NCI-H82 treated with DMSO at 0.1 percent for 48 hours (cell line): ENCODE results near the gene PPIA.
"Not testable (repeated sequence)": the region's sequence is repeated elsewhere in the genome, so short reads cannot be mapped to it uniquely, and the experiment has no call there.

Source experiments
- DNase-seq: peaks from one replicate; lab custom pipeline; 2025; ENCODE audit not compliant: unreplicated experiment; lab: John Stamatoyannopoulos, UW

The PPIA gene

DNA sequence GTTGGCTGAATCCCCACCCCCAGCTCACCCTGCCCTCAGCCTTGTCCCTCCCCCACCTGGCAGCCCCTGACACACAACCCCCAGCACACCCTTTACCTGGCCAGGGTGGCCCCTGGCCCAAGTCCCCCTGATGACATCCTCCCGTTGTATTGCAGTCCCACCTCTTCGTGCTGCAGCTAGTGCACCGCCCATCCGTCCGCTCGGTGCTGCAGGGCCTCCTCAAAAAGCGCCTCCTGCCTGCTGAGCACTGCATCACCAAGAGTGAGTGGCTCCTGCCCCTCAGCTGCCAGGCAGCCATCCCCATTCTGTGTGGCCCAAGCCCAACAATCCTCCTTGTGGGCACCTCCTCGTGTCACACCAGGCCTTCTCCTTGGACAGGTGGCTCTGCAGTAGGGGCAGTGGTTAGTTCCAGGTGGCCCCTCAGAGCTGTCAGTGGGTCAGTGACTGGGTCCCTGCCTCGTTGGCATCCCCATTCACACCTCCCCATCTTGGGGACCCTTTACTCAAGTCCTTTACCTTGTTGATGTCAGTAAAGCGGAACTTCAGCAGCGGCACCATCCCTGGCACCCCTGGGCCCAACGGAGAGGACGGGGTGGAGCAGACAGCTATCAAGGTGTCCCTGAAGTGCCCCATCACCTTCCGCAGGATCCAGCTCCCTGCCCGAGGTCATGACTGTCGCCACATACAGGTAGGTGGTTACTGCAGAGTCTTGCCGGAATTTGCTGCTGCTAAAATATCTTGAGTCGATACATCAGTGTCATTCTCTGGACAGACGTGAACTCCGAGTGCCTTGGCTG is 33.6 kb upstream of the PPIA start:
- DNase-seq, result no peak

DNA sequence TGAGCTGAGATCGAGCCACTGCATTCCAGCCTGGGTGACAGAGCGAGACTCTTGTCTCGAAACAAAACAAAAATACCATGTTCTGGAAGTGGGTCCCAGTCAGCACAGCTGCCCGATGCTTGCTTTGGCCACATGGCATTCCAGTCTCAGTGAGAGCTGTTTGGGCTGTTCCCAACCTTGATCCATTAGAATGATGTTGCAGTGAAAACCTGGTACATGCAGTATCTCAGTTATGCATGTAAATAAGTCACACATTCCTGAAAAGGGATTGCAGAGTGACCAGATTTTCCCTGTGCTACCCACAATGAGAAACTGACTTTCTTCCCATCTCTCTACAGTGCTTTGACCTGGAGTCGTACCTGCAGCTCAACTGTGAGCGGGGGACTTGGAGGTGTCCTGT is 32.4 kb upstream of the PPIA start:
- no peak for DNase-seq

DNA sequence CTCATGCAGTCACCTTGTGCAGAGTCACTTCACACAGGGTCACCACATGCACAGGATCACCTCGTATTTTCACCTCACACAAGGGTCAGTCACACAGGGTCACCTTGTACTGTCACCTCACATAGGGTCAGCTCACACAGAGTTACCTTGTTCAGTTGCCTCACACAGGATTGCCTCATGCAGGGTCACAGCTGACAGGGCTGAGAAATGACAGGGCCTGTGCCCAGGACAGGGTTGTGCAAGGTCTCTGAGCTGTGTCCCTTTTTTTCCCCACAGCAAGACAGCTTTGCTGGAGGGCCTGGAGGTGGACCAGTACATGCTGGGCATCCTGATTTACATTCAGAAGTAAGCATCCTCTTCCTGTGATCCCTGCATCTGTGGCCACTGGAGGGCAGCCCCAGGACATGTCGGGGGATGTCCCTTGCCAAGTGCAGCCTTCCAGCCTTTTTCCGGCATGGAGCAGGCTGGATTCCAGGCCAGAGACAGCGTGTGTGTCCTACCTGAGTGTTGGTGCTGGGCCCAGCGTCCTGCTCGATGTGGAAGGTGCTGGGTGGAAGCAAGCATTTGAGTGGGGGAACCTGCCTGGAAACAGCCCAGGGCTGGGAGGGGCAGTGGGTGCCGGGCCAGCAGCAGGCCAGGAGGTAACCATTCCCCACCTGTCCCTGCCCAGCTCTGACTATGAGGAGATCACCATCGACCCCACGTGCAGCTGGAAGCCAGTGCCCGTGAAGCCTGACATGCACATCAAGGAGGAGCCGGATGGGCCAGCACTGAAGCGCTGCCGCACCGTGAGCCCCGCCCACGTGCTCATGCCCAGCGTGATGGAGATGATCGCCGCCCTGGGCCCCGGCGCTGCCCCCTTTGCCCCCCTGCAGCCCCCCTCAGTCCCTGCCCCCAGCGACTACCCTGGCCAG is 31.6 kb upstream of the PPIA start:
- DNase-seq, result no peak

DNA sequence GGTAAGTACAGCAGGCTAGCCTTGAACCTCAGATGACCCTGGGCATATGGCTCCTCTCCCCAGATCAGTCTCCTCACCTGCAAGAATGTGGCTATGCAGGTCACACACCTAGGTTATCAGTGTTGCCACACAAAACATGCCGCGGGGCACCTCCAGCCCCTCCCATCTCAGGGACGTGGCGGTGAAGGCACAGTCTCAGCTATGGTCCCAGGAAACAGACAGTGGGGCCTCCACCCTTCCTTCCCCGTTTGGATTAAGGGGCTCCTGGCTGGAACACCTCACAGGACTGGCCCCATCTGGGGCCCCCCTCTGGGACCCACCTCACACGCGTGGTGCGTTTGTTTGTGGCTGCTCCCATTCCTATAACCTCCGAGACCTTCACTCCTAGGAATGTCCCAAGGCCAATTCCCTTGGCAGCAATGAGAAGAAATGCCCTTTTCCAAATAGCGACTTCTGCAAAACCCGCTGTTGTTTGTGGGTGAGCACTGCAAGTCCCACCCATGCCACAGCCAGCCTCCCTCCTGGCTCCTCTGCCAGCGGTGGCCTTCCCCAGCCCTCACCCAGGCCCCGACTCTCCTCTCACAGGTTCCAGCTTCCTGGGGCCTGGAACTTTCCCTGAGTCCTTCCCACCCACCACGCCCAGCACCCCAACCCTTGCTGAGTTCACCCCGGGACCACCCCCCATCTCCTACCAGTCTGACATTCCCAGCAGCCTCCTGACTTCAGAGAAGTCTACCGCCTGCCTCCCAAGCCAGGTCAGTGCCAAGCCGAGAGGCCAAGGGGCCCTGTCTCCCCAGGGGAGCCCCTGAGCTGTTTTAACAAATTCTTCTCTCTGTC is 30.7 kb upstream of the PPIA start:
- DNase-seq, result no peak

DNA sequence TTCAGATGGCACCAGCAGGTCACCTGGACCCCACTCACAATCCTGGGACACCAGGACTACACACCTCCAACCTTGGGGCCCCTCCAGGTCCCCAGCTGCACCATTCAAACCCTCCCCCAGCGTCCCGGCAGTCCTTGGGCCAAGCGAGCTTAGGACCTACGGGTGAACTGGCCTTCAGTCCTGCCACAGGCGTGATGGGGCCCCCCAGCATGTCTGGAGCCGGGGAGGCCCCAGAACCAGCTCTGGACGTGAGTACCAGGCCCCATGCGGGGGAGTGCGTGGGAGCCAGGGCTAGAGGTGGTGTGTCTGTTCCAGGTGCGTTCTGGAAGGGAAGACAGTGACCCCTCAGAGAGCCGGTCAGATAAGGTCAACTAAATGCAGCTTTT is 30.1 kb upstream of the PPIA start:
- DNase-seq, result no peak

DNA sequence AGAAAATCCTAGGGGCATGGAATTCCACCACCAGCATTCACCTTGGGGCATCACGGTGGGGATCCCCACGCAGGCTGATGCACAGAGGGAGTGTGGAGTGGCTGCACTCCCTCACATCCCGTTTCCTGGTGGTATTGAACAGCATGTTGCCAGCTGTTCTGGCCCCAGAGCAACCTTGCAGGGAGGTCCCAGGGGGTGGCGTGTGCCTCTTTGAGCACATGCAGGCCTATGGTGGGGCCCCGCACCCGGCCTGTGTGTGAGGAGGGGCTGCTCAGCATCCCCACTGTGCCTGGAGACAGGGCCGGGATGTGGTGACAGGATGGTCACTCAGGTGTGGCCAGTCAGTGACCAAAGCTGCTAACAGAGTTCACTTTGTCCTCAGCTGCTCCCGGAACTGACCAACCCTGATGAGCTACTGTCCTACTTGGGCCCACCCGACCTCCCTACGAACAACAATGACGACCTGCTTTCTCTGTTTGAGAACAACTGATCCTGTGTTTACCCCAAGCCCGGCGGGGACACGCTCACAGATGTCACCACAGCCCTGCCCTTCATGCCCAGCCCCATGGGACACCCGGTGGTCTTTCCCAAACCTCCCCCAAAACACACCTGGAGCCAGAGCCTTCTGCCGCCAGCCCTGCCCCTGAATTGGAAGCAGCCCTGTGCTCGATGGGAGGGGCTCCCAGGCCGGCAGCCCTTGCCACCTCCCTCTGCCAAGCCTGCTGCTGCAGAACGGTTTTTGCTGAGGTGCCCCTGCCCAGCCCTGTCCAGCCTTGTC is 29.2 kb upstream of the PPIA start:
- no peak for DNase-seq

DNA sequence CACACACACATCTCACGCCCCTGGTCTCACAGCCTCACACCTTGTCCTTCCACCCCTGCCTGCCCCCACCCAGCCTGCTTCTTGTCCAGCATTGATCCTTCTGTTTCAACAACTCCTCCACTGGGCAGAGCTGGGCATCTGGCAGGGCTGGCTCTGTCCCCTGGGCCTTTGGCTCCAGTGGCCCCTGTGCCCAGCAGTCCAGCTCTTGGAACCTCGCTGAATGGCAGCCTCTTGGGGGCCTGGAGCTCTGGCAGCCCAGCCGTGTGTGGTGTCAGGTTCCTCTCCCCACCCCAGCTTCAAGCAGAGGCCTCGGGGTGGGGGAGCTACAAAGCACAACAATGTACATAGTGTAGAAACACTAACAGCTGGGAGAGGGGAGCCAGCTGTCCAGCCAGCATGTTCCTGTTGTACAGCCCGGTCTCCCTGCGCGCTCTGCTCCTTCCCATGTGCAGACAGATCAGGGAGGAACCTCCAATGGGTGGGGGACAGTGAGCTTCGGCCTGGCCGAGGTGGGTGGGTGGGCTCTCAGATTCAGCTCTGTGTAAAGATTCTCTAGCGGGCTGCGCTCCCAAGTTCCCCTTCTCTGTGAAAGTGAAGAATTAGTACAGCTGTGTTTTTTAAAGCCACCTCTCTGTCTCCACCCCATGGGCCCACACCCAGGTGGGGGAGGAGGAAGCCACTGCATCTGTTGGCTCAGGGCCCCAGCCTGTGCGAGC is 28.4 kb upstream of the PPIA start:
- peak; percentile 30 for DNase-seq

DNA sequence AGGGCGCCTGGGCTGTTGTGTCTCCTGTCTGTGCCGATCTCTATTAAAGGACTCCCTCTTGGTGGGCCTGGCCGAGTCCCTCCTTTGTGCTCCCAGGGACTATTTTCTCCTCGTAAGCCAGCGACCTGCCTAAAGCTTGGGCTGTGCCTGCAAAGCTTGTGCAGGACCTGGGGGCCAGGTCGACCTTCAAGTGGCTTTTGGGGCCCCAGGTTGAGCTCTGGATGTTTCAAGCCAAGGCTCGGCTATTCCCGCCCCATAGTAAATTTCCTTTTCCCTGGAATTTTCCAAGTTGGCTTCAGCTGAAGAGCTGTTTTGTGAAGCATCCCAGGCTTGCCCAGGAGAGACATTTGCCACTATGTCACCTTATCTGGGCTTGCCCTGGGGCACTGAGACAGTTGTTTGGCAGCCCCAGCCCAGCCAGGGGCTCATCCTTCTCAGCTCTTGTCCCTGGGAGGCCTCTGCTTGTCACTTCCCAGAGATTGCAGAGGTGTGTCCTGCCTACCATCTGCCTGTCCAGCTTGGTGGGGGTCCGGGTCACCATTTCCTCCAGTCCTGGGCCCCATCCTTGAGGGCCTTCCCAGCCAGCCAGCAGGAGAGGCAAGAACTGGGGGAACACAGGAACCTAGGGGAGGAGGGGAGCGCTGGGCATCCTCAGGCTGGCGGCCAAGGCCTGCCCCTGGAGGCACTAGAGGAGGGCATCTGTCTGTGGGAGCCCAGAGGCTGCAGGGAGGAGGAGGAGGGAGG is 27.7 kb upstream of the PPIA start:
- DNase-seq, result no peak

DNA sequence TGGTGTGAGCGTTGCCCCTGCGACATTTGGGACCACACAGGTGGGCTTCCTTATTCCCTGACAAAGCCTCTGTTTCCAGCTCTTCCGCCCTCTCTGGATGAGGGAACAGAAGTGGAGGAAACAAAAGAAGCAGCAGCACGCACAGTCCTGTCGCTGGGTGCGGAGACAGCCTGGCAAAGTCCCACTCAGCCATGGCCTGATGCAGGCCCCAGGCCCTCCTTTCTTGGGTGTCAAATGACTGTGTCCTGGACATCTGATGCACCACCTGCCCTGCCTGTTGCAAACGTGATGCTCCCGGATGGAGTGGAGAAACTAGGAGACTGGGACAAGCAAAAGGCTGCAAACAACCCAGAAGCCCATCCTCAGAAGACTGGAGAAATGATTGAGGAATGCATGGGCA is 27.1 kb upstream of the PPIA start:
- no peak for DNase-seq

DNA sequence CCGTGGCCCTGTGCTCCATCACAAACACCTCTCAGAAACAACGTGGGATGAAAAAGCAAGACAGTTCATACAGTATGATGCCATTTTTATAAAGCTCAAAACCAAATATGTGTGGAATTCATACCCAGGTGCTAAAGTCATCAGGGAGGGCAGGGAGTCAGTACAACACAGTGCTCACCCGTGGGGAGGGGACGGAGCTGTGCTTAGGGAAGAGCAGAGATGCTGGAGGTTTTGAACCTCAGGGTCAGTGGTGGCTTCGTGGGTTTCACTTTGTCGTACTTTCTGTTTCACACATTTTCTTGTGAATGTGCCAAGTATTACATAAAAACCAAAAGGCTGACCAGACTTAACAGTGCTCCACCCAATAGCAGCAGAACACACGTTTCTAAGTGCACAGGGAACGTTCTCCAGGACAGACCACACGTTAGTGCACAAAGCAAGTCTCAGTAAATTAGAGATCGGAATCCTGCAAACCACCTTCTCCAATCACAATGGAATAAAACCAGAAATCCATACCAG is 26.6 kb upstream of the PPIA start:
- no peak for DNase-seq

DNA sequence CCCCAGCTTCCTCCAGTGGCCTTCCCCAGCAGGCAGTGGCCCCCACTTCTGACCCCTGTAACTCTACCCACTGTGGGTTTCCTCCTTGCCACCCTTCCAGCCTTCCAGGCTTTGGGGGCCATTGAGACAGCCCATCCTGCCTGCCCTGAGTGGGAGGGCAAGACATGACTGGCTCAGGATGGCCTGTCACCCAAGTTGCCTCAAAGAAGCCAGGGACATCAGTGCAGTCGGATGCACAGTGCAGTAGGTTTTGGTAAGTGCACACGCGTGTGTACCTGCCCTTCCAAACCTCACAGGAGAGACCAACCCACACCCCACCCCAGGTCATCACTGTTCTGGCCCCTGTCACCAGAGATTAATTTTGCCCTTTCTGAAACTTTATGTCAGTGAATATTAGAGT is 25.1 kb upstream of the PPIA start:
- DNase-seq, result no peak

DNA sequence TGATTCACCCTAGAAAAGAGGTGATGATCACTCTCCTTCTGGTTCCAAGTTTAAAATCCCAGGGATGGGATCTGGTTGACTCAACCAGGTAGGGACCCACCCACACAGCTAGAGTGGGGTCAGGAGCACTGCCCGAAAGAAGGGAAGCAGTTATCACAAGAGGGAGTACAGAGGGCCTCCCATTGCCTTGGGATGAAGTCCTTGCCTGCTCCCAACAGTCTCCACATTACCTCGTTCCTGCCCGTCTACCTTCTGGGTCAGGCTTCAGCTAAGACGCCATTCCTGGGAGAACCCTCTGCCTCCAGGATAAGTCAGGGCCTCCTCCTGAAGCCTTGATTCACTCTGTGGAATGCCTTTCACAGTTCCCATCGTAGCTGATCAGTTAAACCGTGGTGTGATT is 24.0 kb upstream of the PPIA start:
- no peak for DNase-seq

DNA sequence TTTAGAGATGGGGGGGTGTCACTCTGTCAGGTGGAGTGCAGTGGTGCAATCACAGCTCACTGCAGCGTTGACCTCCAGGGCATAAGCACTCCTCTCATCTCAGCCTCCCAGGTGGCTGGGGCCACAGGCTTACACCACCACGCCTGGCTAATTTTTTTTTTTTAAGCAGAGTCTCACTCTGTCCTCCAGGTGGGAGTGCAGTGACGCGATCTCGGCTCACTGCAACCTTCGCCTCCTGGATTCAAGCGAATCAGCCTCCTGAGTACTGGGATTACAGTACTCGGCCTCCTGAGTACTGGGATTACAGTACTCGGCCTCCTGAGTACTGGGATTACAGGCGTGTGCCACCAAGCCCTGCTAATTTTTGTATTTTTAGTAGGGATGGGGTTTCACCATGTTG is 23.6 kb upstream of the PPIA start:
- DNase-seq, result no peak

DNA sequence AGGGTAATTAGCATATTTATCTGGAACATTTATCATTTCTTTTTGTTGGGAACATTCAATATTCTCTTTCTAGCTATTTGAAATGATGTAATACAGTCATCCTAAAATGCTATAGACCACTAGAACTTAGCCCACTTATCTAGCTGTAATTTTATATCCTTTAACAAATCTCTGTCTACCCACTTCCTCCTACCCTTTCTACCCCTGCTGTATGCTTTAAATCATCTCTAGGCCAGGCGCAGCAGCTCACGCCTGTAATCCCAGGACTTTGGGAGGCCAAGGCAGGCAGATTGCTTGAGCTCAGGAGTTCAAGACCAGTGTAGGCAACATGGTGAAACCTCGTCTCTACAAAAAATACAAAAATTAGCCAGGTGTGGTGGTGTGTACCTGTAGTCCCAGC is 22.0 kb upstream of the PPIA start:
- DNase-seq, result not testable (repeated sequence)

DNA sequence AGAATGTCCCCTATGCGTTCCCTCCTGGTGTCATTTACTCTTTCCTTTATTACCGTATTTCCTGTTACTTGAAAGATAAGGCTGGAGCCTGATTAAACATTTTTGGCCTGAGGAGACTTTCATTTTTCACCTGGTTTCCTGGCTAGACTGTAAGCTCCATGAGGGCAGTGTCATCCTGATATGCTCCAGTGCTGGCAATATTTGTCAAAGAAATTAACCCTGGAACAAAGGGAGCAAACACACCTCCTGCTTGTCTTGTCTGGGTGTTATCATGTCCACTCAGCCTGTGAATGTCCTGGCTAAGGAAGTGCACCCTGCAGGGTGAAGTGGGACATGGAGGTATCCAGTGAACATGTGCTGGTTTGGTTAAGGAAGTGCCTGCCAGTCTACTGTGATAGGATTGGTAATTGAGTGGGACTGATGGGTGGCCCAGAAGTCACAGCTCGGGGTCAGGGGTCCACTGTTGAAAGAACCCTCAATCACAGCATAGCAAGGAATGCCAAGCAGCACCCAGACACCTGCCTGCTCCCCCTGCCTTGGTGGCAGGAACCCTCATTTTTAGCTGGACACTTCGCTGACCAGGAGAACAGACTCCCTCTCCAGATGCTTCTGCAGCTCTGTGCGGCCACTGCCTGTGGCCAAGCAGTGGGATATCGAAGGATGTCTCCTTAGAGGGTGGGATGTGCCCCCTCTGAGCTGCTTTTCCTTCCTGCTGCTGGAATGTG is 20.9 kb upstream of the PPIA start:
- no peak for DNase-seq

DNA sequence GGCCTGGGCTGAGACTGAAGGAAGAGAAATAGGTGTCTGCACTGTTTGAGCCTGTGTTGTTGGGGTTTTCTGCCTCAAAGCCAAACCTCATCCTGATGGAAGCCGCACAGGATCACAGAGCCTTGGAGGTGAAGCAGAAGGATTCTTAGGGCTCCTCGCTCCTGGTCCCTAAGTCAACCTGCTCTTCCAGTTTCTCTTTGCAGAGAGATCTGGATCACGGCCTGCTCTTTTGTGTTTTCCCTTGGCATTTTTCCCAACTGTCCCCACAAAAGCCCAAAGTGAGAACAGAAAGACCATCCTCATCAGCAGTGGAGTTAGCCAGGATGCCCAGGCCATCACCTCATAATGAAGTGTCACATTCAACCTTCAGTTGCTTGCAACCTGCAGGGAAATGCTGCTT is 20.3 kb upstream of the PPIA start:
- no peak for DNase-seq

DNA sequence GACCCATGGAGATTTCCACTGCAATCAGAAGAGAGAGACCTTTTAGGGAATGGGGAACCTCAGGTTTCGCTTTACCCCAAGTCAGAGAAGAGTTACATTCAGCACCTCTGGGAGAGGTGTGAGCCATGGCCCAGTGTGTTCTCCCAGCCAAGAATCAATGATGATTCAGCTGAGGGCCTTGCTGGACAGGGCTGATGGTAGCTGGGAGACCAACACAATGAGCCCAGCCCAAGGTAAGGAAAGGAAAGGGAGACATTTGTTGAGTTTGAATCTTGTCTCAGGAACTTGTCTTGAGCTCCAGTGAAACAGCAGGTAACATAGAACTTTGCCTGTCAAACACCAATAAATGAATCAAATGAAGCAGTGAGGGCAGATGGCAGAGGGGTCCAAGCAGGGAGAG is 14.0 kb upstream of the PPIA start:
- DNase-seq, result no peak

DNA sequence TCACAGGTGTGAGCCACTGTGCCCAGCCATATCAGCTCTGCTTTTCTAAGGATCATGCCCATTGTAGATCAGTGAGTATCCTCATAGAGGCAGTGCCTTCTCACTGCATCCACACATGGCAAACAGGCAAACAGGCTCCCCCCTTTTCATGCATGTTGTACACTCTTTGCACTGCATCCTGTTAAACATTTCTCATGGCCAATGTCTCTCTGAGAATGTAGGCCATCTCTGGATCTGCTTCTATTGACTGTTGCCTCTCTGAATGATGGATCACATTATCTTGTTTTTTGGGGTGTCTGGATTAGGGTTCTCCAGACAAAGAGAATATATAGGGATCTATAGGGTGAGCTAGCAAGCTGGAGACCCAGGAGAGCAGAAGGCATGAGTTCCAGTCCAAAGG is 13.1 kb upstream of the PPIA start:
- no peak for DNase-seq

DNA sequence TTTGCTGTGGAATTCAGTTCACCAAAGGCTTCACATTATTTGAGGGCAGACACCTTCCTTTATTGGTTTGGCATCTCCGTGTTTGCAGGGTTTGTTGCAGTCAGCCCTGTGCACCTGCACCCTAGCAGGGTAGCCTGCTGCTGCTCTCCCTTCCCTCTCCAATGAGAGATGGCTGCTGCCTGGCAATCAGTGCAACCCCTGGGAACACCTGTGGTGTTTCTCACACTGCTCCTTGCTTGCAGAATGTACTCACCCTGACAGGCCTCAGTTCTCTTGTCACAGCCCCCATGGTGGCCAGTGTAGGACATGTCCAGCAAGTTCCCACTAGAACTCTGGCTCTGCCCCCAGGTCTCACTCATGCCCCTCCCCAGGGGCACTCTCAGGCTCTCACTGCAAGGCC is 12.1 kb upstream of the PPIA start:
- no peak for DNase-seq
